Mesothelial cell of epicardium (in vitro differentiated cells): ENCODE data around the gene TAPT1. TPM values are rescaled to one million over a fixed set of nuclear protein-coding genes. Genes with fewer than 3 reads are reported as not detected.

Source experiments
- DNase-seq, 2 experiments: peaks; one replicate each; pipeline ENCODE4 v3.0.0; 2021; ENCODE audit warnings: low spot score in 2 of 2; ENCODE audit not compliant: unreplicated experiment in 2 of 2
- H3K27ac Mint-ChIP-seq: 2 replicates; pipeline ENCODE4 v1.8.0; 2021; ENCODE audit warnings: mixed read lengths
- H3K27me3 Mint-ChIP-seq: 2 replicates; pipeline ENCODE4 v1.8.0; 2021; ENCODE audit warnings: low read depth, mixed read lengths
- H3K36me3 Mint-ChIP-seq: 2 replicates; pipeline ENCODE4 v1.8.0; 2021; ENCODE audit warnings: mixed read lengths
- H3K4me1 Mint-ChIP-seq: 2 replicates; pipeline ENCODE4 v1.8.0; 2021; ENCODE audit warnings: mixed read lengths
- H3K4me3 Mint-ChIP-seq: 2 replicates; pipeline ENCODE4 v1.8.0; 2021; ENCODE audit warnings: mild to moderate bottlenecking, moderate library complexity, mixed read lengths
- H3K9me3 Mint-ChIP-seq: 2 replicates; pipeline ENCODE4 v1.8.0; 2021; ENCODE audit warnings: mixed read lengths
- CTCF ChIP-seq: fragments of 200-600 bp; sonication (generic); IDR thresholded peaks from one replicate; pipeline ENCODE4 v1.5.0; 2021; ENCODE audit warnings: antibody characterized with exemption; ENCODE audit not compliant: unreplicated experiment
- total RNA-seq: library from RNA; stranded (reverse); gene quantifications from 3 replicates; pipeline ENCODE4 v1.2.1, GENCODE V29; 2021

TAPT1 gene
- total RNA-seq, 1 donor from 2014 or later: 38.7 TPM

GRCh38 chr4:16268290-16268689 is 42.0 kb upstream of the TAPT1 start:
- Mint-ChIP-seq H3K9me3 (no peaks in the 10 kb centered on the region), H3K4me1 (peaks cover 5% of the 10 kb centered on the region), H3K27me3 (no peaks in the 10 kb centered on the region), H3K27ac (no peak overlapping the region), H3K36me3 (no peaks in the 10 kb centered on the region), H3K4me3 (no peak overlapping the region)
- no peak for TF ChIP-seq CTCF
- DNase-seq: no peak

GRCh38 chr4:16267639-16268038 is 41.4 kb upstream of the TAPT1 start:
- Mint-ChIP-seq H3K4me1 (peaks cover 5% of the 10 kb centered on the region), H3K27me3 (no peaks in the 10 kb centered on the region), H3K27ac (no peak overlapping the region), H3K4me3 (no peak overlapping the region), H3K9me3 (no peaks in the 10 kb centered on the region), H3K36me3 (no peaks in the 10 kb centered on the region)
- DNase-seq: no peak
- TF ChIP-seq CTCF: no peak

- no peaks in the 10 kb centered on the region for H3K27me3 Mint-ChIP-seq
- no peaks in the 10 kb centered on the region for H3K9me3 Mint-ChIP-seq
- TF ChIP-seq CTCF: no peak
- H3K4me1 Mint-ChIP-seq: peaks cover 5% of the 10 kb centered on the region
- DNase-seq: no peak
- no peak overlapping the region for H3K27ac Mint-ChIP-seq
- no peaks in the 10 kb centered on the region for H3K36me3 Mint-ChIP-seq
- no peak overlapping the region for H3K4me3 Mint-ChIP-seq
Observed at GRCh38 chr4:16265820-16266219, 39.5 kb upstream of the TAPT1 start.

- no peak for DNase-seq
- Mint-ChIP-seq H3K36me3 (peaks cover 5% of the 10 kb centered on the region), H3K4me3 (no peak overlapping the region), H3K27me3 (no peaks in the 10 kb centered on the region), H3K4me1 (no peaks in the 10 kb centered on the region), H3K9me3 (no peaks in the 10 kb centered on the region), H3K27ac (no peak overlapping the region)
- TF ChIP-seq CTCF: peak; percentile 34
Observed at GRCh38 chr4:16264798-16265197, 38.5 kb upstream of the TAPT1 start.

- H3K9me3 Mint-ChIP-seq: no peaks in the 10 kb centered on the region
- no peak for TF ChIP-seq CTCF
- no peak overlapping the region for H3K4me3 Mint-ChIP-seq
- H3K36me3 Mint-ChIP-seq: peaks cover 5% of the 10 kb centered on the region
- no peak overlapping the region for H3K27ac Mint-ChIP-seq
- H3K4me1 Mint-ChIP-seq: no peaks in the 10 kb centered on the region
- no peak for DNase-seq
- H3K27me3 Mint-ChIP-seq: no peaks in the 10 kb centered on the region
Observed at GRCh38 chr4:16263056-16263455, 36.8 kb upstream of the TAPT1 start.

- Mint-ChIP-seq H3K36me3 (peaks cover 13% of the 10 kb centered on the region), H3K4me3 (no peak overlapping the region), H3K27ac (no peak overlapping the region), H3K9me3 (no peaks in the 10 kb centered on the region), H3K27me3 (no peaks in the 10 kb centered on the region), H3K4me1 (no peaks in the 10 kb centered on the region)
- TF ChIP-seq CTCF: no peak
- no peak for DNase-seq
Observed at GRCh38 chr4:16262188-16262587, 35.9 kb upstream of the TAPT1 start.
